ENCODE measurements around the gene ELMOD2. TPM values are rescaled to one million over a fixed set of nuclear protein-coding genes. Genes with fewer than 3 reads are reported as not detected.

The ELMOD2 gene
- total and polyA plus RNA-seq, 2 experiments from 2014 or later = 22.0 to 64.6 TPM

DNA sequence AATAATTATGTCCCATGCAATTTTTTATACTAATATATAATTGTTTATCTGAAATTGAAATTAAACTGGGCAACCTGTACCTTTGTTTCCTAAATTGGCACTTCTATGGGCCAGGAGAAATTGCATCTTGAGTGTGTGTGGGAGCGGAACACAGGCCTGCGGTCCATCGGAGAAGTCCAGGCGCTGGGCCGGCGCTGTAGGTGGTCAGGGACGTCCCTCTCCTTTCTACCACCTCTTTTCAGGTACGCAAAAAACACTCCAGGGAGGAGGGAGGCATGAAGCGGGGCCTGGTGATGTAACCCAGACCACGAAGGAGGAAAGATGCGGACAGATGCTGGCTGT is 26.6 kb upstream of the ELMOD2 start:
- Histone ChIP-seq H3K4me2 (peak overlapping the region; percentile 94), H3K36me3 (replicated peaks; ENCODE audit: insufficient read depth, low read depth) (no peaks in the 10 kb centered on the region), H3K9me2 (replicated peaks; ENCODE audit: insufficient read depth) (no peaks in the 10 kb centered on the region), H3K4me3 (peak overlapping the region; percentile 42), H3K27ac (no peak overlapping the region), H3K9me3 (ENCODE audit: low read depth) (no peaks in the 10 kb centered on the region), H2AFZ (peak overlapping the region; percentile 92), H3K79me2 (no peaks in the 10 kb centered on the region), H4K20me1 (ENCODE audit: insufficient read depth, poor library complexity, severe bottlenecking) (no peaks in the 10 kb centered on the region), H3K27me3 (peaks cover 62% of the 10 kb centered on the region), H3K4me1 (ENCODE audit: insufficient read depth) (no peaks in the 10 kb centered on the region)
- WGBS (ENCODE audit: low lambda C conversion rate, missing lambda C conversion rate) = 62% methylated on average over 11 of the region's 11 CpGs
- TF ChIP-seq, protein P1, sequence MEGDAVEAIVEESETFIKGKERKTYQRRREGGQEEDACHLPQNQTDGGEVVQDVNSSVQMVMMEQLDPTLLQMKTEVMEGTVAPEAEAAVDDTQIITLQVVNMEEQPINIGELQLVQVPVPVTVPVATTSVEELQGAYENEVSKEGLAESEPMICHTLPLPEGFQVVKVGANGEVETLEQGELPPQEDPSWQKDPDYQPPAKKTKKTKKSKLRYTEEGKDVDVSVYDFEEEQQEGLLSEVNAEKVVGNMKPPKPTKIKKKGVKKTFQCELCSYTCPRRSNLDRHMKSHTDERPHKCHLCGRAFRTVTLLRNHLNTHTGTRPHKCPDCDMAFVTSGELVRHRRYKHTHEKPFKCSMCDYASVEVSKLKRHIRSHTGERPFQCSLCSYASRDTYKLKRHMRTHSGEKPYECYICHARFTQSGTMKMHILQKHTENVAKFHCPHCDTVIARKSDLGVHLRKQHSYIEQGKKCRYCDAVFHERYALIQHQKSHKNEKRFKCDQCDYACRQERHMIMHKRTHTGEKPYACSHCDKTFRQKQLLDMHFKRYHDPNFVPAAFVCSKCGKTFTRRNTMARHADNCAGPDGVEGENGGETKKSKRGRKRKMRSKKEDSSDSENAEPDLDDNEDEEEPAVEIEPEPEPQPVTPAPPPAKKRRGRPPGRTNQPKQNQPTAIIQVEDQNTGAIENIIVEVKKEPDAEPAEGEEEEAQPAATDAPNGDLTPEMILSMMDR (IDR thresholded peaks at IDR 0.05; ENCODE audit: poor library complexity) = no peak
- TF ChIP-seq EZH2phosphoT487 (IDR thresholded peaks at IDR 0.05; ENCODE audit: low read depth, severe bottlenecking, unreplicated experiment) (no peak), EZH2 (IDR thresholded peaks at IDR 0.05; ENCODE audit: borderline replicate concordance) (no peak)
- no peak for DNase-seq (ENCODE audit: low spot score)

DNA sequence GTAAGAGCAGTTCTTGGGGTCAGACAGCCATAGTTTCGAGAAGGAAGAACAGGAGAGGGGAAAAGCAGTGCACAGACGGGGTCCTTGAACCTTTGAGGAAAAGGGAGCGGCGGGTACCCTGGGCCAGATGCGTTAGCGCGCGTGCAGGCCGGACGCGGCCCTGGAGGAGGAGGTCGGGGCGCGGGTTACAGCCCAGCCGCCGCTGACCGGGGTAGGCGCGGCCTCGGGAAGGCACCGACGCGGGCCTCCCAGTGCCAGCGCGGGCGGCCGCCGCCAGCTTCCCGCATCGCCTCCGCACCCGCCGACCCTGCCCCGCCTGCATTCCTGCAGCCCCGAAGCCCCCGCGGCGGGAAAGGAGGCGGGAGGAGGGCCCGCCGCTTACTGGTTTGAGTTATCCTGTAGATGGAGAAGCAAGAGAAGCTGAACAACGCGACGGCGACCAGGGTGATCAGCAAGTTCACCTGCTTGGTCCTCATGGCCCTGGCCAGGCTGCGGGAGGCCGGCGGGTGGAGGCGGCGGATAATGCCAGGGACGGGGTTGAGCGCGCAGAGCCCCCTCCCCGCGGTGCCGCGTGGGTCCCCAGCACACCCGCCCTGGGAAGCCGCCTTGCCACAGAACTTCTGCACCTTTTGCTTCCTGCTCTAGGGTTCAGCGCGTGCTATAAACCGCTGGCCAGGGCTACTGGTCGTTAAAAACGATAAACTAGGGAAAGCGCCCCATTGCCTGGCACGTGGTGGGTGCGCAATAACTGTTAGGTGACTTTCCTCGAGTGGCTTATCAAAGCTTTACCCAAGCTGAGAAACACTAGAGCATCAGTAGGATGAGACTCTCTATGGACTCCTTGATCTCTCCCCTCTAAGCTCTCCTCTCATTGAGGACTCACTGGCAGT is 26.0 kb upstream of the ELMOD2 start, which contains the start of gene MGAT4D:
Gene MGAT4D, minus strand, starts transcription at position 547 of the 890 bp plus-strand sequence. Its CDS starts 71 bp downstream, at position 476.
- Histone ChIP-seq H3K36me3 (replicated peaks; ENCODE audit: insufficient read depth, low read depth) (no peaks in the 10 kb centered on the region), H4K20me1 (ENCODE audit: insufficient read depth, poor library complexity, severe bottlenecking) (no peaks in the 10 kb centered on the region), H3K79me2 (no peaks in the 10 kb centered on the region), H3K27me3 (peaks cover 63% of the 10 kb centered on the region), H3K9me3 (ENCODE audit: low read depth) (no peaks in the 10 kb centered on the region), H3K27ac (no peak within 1 kb of the TSS), H3K9me2 (replicated peaks; ENCODE audit: insufficient read depth) (no peaks in the 10 kb centered on the region), H3K4me1 (ENCODE audit: insufficient read depth) (no peaks in the 10 kb centered on the region), H2AFZ (peak within 1 kb of the TSS; percentile 92), H3K4me3 (peak within 1 kb of the TSS; percentile 42), H3K4me2 (peak within 1 kb of the TSS; percentile 94)
- no peak for TF ChIP-seq EZH2phosphoT487 (IDR thresholded peaks at IDR 0.05; ENCODE audit: low read depth, severe bottlenecking, unreplicated experiment)
- TF ChIP-seq EZH2 (IDR thresholded peaks at IDR 0.05; ENCODE audit: borderline replicate concordance) = peak; percentile 66
- TF ChIP-seq, protein P1 (IDR thresholded peaks at IDR 0.05; ENCODE audit: poor library complexity) = no peak
- 10% methylated on average over 63 of the region's 68 CpGs for WGBS (ENCODE audit: low lambda C conversion rate, missing lambda C conversion rate)
- peak; percentile 26 for DNase-seq (ENCODE audit: low spot score)

DNA sequence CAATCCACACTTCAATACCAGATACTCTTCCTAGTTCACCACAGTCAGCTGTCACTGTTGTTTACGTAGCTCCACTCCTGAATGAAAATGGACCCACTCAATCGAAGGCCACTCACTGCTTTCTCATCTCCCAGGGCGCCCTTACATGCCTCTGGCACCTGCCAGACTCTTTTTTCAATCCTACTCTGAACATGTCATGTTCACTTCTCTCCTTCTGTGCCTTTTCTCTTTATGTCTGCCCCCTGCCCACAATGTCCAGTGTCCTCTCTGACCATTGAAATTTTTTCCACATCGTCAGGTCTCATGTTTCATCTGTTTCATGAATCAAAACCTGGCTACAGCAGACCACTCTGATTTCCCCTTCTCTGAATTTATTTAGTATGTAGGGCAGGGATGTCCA is 24.6 kb upstream of the ELMOD2 start:
- no peaks in the 10 kb centered on the region for H3K79me2 ChIP-seq
- H3K4me1 ChIP-seq (ENCODE audit: insufficient read depth) = no peaks in the 10 kb centered on the region
- TF ChIP-seq, protein P1 (IDR thresholded peaks at IDR 0.05; ENCODE audit: poor library complexity) = no peak
- TF ChIP-seq EZH2 (IDR thresholded peaks at IDR 0.05; ENCODE audit: borderline replicate concordance) (no peak), EZH2phosphoT487 (IDR thresholded peaks at IDR 0.05; ENCODE audit: low read depth, severe bottlenecking, unreplicated experiment) (no peak)
- no peak overlapping the region for H3K27ac ChIP-seq
- H3K9me3 ChIP-seq (ENCODE audit: low read depth) = no peaks in the 10 kb centered on the region
- H3K27me3 ChIP-seq = peaks cover 63% of the 10 kb centered on the region
- H4K20me1 ChIP-seq (ENCODE audit: insufficient read depth, poor library complexity, severe bottlenecking) = no peaks in the 10 kb centered on the region
- no peaks in the 10 kb centered on the region for H3K36me3 ChIP-seq (replicated peaks; ENCODE audit: insufficient read depth, low read depth)
- no peaks in the 10 kb centered on the region for H3K9me2 ChIP-seq (replicated peaks; ENCODE audit: insufficient read depth)
- DNase-seq (ENCODE audit: low spot score) = no peak
- no peak overlapping the region for H3K4me2 ChIP-seq
- H2AFZ ChIP-seq = no peak overlapping the region
- H3K4me3 ChIP-seq = no peak overlapping the region
- WGBS (ENCODE audit: low lambda C conversion rate, missing lambda C conversion rate) = 84% methylated on average over 4 of the region's 4 CpGs
